Upper lobe of right lung (tissue), 1 donor: ENCODE results near the gene ADCY3. TPM values are rescaled to one million over a fixed set of nuclear protein-coding genes. Genes with fewer than 3 reads are reported as not detected.

ENCODE experiments used
- ATAC-seq: fragments of 200-7000 bp; cut with Tn5 transposase; one replicate; pipeline ENCODE4 v1.9.1; 2020; ENCODE audit warnings: mild to moderate bottlenecking, moderate library complexity
- DNase-seq: peaks from one replicate; pipeline ENCODE4 v3.0.0-alpha.2; 2020
- H3K27ac ChIP-seq: fragments of 200-600 bp; one replicate; pipeline ENCODE4 v1.8.0; 2022
- H3K27me3 ChIP-seq: fragments of 200-600 bp; one replicate; pipeline ENCODE4 v1.8.0; 2022; ENCODE audit warnings: mild to moderate bottlenecking
- H3K36me3 ChIP-seq: fragments of 200-600 bp; one replicate; pipeline ENCODE4 v1.8.0; 2022
- H3K4me1 ChIP-seq: fragments of 200-600 bp; one replicate; pipeline ENCODE4 v1.8.0; 2022
- H3K4me3 ChIP-seq: fragments of 200-600 bp; one replicate; pipeline ENCODE4 v1.8.0; 2022; ENCODE audit warnings: mild to moderate bottlenecking
- H3K9me3 ChIP-seq: fragments of 200-600 bp; one replicate; pipeline ENCODE4 v1.8.0; 2022
- intact Hi-C: fragments of 100-400 bp; cut with DNase I; formaldehyde crosslinking; loops from one replicate; pipeline ENCODE4 v1.11.0; 2022
- total RNA-seq: library from RNA; stranded (reverse); fragmentation: NEBNext Ultra II Directional; extraction: Animal tissue kit (Norgen Biotek cat#: 25700); gene quantifications from one replicate; pipeline ENCODE4 v1.2.1, GENCODE V29; 2021
- TF ChIP-seq, protein P1 (sequence below): fragments of 200-600 bp; IDR thresholded peaks from one replicate; pipeline ENCODE4 v1.8.0; 2022; ENCODE audit warnings: antibody characterized with exemption
- donor health status: DM: no; HTN: yes; CAD: no; lungs with severe emphysema.

The ADCY3 gene
- total RNA-seq, 1 donor from 2014 or later, result 37.0 TPM

DNA sequence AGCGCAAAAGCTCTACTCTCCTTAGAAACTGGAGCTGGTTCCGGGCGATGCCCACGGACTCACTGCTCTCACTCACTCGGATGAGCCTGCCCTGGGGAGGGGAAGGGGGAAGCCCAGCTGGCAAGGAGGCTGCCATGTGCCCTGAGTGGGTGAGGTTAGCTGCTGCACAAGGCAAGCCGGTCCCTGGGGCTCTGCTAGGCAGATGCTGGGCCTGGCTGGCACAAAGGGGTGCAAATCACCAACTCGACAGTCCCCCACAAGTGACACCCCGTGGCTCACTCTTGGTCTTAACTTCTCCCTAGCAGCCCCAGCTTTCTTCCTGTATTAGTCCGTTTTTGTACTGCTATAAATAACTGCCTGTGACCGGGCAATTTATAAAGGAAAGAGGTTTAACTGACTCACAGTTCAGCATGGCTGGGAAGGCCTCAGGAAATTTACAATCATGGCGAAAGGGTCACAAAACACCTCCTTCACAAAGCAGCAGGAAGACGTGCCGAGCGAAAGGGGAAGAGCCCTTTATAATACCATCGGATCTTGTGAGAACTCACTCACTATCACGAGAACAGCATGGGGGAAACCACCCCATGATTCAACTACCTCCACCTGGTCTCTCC lies 33.2 kb downstream of the ADCY3 start:
- ATAC-seq, result peak; percentile 70
- TF ChIP-seq, protein P1, sequence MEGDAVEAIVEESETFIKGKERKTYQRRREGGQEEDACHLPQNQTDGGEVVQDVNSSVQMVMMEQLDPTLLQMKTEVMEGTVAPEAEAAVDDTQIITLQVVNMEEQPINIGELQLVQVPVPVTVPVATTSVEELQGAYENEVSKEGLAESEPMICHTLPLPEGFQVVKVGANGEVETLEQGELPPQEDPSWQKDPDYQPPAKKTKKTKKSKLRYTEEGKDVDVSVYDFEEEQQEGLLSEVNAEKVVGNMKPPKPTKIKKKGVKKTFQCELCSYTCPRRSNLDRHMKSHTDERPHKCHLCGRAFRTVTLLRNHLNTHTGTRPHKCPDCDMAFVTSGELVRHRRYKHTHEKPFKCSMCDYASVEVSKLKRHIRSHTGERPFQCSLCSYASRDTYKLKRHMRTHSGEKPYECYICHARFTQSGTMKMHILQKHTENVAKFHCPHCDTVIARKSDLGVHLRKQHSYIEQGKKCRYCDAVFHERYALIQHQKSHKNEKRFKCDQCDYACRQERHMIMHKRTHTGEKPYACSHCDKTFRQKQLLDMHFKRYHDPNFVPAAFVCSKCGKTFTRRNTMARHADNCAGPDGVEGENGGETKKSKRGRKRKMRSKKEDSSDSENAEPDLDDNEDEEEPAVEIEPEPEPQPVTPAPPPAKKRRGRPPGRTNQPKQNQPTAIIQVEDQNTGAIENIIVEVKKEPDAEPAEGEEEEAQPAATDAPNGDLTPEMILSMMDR, result no peak
- peak overlapping the region; percentile 23 for H3K4me3 ChIP-seq
- H3K36me3 ChIP-seq, result no peaks in the 10 kb centered on the region
- intact Hi-C loops, result no loop called here
- H3K27ac ChIP-seq, result peak overlapping the region; percentile 30
- no peaks in the 10 kb centered on the region for H3K4me1 ChIP-seq
- no peak for DNase-seq
- no peaks in the 10 kb centered on the region for H3K9me3 ChIP-seq
- no peaks in the 10 kb centered on the region for H3K27me3 ChIP-seq

DNA sequence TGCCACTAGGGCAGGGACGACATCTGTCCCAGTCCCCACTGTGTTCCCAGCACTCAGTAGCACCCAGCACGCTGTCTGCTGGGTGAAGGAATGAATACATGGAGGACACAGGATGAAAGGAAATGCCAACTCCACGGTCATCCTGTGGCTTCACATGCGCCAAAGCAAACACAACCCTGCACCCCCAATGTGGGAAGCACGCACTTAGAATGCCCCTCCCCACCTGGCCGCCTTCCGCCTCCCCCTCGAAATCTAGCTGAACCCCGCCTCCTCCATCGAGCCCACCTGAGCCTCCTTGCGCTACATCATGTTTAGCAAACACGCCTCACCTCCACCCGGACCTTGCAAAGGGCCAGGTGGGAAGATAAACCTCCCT lies 33.9 kb downstream of the ADCY3 start:
- TF ChIP-seq, protein P1, result no peak
- intact Hi-C loops, result no loop called here
- no peaks in the 10 kb centered on the region for H3K27me3 ChIP-seq
- H3K4me3 ChIP-seq, result no peak overlapping the region
- no peak for DNase-seq
- H3K27ac ChIP-seq, result no peak overlapping the region
- no peak for ATAC-seq
- no peaks in the 10 kb centered on the region for H3K9me3 ChIP-seq
- no peaks in the 10 kb centered on the region for H3K4me1 ChIP-seq
- H3K36me3 ChIP-seq, result no peaks in the 10 kb centered on the region

DNA sequence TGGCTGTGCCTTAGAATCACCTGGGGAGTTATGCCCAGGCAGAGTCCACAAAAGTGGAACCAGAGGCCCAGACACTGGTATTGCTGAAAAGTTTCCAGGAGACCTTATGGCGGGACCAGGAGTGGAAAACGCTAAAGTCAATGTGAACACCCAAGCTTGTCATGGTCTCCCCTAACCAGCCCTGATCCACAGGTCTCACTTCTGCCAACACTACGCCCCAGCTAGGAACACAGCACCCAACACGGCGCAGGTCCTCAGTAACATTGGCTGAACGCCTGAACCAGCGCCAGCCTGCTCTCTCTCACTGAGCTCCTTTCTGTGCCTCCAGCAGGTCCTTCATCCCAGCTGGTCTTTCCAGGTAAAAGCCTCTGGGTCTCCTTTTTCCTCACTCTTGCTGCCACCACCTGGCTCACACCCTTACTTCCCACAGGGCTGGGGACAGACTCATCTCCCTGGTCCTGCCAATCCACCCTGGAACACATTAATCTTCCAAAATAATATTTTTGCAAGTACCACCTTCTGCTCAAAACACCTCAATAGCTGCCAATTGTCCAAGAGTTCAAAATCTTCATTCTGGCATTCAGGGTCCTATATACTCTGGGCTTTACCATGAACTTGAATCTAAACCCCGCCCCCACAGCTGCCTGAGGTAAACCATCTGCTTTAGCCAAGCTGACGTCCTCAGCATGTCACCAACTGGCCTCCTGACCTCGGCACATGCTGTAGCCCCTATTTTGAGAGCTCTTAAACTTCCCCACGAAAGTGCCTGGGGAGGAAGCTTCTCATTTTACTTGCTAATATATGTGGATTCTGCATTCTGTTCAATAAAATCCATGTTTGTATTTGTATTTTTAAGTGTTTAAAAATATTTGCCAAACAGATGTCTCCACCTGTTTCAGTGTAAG lies 34.6 kb downstream of the ADCY3 start:
- TF ChIP-seq, protein P1, result no peak
- Histone ChIP-seq H3K27ac (no peak overlapping the region), H3K36me3 (no peaks in the 10 kb centered on the region), H3K27me3 (no peaks in the 10 kb centered on the region), H3K9me3 (no peaks in the 10 kb centered on the region), H3K4me3 (no peak overlapping the region), H3K4me1 (no peaks in the 10 kb centered on the region)
- DNase-seq, result no peak
- ATAC-seq, result no peak
- intact Hi-C loops, result no loop called here

DNA sequence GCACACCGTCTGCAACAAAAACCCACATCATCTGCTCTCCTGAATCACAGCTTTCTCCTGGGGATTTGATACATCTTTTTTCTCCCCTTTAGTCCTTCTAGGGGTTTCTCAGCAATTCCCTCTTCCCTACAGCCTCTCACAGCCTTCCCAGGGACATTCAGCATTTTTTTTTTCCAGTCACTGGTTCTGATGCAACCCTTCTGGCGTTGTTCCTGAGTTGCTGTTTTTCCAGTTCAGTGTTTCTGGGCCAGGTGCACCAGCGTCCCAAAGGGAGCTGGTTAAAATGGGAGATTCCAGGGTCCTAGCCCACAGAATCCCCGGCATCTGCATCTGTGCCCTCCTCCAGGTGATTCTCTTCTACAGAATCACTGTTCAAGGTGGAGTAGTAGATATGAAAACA lies 36.1 kb downstream of the ADCY3 start:
- Histone ChIP-seq H3K27ac (no peak overlapping the region), H3K36me3 (no peaks in the 10 kb centered on the region), H3K27me3 (no peaks in the 10 kb centered on the region), H3K4me1 (no peaks in the 10 kb centered on the region), H3K4me3 (no peak overlapping the region), H3K9me3 (no peaks in the 10 kb centered on the region)
- TF ChIP-seq, protein P1, result no peak
- no peak for ATAC-seq
- DNase-seq, result no peak
- intact Hi-C loops, result no loop called here

DNA sequence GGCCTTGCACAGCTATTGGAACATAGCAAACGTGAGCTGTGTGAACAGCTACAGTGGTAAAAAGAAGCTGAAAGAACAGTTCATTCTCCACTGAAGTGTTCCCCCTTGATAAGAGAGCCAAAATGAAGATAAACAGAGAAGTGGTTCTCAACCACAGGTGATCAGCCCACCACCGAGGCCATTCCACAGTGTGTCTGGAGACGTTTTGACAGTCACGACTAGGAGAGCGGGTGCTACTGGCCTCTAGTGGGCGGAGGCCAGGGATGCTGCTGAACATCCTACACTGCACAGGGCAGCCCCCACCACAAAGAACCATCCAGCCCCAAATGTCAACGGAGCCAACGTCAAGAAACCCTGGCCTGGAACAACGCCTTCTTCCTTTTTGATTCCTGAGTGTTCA lies 38.4 kb downstream of the ADCY3 start:
- Histone ChIP-seq H3K27me3 (no peaks in the 10 kb centered on the region), H3K27ac (no peak overlapping the region), H3K36me3 (no peaks in the 10 kb centered on the region), H3K9me3 (no peaks in the 10 kb centered on the region), H3K4me1 (peaks cover 3% of the 10 kb centered on the region), H3K4me3 (no peak overlapping the region)
- intact Hi-C loops, result no loop called here
- ATAC-seq (no peak), DNase-seq (no peak)
- TF ChIP-seq, protein P1, result no peak
